LHCN-M2 (cell line): ENCODE data around the gene HOXA11. TPM values are rescaled to one million over a fixed set of nuclear protein-coding genes. Genes with fewer than 3 reads are reported as not detected.

Experiments
- DNase-seq: peaks from one replicate; pipeline ENCODE4 v3.0.0-alpha.2; 2012; ENCODE audit warnings: low read depth
- polyA plus RNA-seq: library from polyadenylated mRNA; unstranded; fragments of >200 nt; gene quantifications from one replicate; pipeline ENCODE4 v1.2.1, GENCODE V29; 2012; ENCODE audit warnings: missing spikeins
- total RNA-seq: library from RNA; depleted of rRNA; stranded (reverse); fragments of >200 nt; gene quantifications from 2 replicates; pipeline ENCODE4 v1.2.3, GENCODE V29; 2014; rRNA removed

The HOXA11 gene
- 3.9 and 4.0 TPM in 2 replicates for total RNA-seq
- 0.94 TPM for polyA plus RNA-seq

GRCh38 chr7:27185013-27185853 is at the start of gene HOXA11:
Gene HOXA11, minus strand, starts transcription at chr7:27185232. Its CDS starts 88 bp downstream, at chr7:27185144.
- DNase-seq, result peak; percentile 48

DNA sequence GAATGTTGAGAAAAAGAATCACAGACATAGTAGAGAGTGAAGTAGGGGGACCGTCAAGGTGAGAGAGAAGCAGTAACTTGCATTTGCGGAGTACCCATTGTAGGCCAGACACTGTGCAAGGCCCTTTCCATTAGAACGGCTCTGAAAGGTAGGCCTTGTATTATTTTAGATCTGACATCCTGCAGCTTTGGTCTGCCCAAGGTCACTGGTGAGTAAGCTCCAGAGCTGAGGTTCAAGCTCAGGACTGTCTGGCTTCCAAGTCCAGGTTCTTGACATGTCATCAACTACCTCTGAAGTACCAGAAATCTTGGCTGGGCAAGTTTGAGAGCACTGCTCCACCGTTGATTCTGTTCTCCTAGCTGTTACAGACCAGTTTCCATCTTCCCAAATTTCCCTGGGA is 44.4 kb upstream of the HOXA11 start:
- DNase-seq, result no peak

DNA sequence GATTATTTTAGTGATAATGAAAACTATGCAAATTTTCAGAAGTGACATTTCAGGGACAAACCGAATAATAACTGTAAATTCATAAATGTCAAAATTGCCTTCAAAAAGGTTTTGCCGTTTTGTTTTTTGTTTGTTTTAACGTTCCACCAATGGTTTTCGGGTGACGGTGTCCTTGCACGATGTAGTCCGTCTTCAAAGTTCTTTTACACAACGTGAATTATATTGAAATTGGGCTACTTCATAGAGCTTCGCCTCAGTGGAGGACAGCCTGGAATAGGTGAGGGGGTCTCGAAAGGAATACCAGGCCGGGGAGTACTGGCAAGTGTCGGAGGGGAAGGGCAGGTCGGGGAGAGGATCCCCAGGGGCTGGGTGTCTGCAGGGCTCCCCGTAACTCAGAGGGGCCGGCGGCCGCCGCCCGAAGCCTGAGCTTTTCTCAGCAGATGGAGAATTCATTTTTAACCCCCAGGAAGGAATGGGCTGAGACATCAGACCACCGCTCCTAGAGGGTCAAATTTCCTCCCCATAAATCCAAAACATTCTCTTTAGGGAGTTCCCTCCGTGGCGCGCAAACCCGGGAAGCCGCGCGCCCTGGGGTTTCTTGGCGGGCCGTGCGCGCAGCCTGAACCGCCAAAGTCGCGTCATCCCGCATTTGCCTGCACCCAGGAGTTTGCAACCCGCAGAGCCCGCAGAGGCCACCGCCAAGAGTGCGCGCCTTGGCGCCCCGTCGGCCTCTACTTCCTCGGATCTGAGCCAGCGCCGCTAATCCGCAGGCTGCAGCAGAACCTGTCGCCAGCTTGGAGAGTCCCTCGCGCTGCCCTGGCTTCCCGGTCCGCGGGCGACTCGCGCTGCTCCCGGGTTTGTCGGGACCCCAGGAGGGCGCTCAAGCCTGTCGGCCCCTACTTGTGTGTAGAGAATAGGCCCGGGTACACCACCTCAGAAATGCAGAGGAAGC is 40.2 kb upstream of the HOXA11 start:
- no peak for DNase-seq

DNA sequence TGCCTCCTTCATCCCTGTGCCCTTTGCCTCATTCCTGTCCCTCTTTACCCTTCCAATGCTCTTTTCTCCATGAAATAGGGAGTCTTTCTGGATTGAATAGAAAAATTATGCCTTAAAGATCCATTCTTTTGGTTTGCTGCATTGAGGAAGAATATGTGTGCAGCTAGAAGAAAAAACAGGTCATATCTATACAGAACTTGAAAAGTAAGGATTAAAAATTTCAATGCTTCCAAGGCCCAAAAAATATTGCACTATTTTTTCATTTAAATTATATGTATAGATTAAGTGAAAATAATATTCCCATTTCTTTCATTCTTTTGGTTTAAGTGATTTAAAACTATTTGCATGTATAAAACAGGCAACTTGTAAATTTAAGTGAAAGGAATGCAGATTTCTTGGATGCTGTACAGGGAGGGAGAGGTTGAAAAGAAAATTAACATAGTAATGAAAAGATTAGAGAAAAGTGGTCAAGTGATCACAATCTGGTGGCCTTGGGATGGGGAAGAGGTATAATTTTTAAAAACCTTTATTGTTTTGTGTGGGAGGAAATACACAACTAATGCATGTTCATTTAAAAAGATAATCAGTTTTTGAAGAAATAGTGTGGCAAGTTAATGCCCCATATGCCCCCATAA is 39.0 kb upstream of the HOXA11 start:
- no peak for DNase-seq

DNA sequence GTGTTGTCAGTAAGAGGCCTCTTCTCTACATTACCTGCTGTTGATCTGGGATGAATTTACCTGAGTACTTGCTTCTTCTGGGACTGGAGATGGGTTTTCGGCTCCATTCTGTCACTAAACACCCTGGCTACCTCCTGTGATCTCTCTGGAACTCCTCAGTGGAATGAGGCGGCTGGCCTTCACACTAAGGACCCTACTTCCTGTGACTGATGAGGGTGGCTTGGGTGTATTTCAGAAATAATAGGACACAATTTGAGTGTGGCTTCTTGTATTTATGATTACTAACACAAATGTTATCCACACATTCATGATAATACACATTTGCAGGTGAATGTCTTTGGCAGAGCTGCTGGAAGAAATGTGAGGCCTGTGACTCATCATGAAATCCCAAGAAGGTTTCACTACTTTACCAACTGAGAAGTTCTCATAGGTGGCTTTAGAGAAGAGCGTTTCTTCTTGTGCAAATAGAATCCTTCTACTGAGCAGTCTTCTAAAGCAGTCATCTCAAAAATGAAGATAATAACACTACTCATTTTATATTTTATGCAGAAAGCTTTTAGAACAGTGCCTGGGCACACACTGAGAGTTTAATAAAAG is 36.3 kb upstream of the HOXA11 start:
- no peak for DNase-seq

DNA sequence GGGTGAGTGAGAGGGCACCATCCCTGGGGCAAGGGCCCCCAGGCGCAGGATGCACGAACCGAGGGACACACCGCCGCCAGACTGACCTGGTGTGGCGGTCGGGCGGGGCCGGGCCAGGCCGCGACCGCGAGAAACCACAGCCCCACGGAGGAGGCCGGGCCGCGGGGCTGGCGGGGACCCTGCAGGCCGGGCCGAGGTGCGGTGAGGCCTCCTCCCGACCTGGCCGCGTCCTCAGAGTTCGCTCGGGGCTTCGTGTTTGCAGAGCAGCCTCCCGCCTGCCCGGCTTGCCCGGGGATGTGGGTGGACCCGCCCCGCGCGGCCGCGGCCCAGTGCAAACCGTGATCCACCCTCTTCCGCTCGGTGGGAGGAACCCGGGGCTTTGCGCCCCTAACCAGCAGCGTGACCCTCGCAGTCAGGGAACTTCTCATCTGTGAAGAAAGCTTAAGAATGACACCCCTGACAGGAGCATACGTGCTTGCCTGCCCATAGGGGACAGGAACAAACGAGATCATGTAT is 35.5 kb upstream of the HOXA11 start:
- no peak for DNase-seq

DNA sequence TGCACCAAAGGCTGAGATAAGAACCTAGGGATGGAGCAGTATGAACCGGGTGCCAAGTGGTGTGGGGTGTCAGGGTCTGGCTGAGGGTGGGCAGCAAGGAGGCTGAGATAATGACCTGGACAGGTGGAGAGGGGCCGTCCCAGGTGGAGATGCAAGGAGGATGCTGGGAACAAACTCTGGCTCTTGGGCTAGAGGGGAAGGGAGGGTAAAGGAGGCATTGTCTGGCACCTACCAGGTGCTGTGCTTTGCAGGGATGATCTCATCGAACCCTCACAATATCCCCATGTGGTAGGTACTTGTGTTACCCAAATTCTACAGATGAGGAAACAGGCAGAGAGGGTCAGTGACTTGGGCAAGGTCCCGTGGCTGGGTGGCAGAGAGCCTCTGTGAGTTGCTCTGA is 34.8 kb upstream of the HOXA11 start:
- DNase-seq, result no peak

DNA sequence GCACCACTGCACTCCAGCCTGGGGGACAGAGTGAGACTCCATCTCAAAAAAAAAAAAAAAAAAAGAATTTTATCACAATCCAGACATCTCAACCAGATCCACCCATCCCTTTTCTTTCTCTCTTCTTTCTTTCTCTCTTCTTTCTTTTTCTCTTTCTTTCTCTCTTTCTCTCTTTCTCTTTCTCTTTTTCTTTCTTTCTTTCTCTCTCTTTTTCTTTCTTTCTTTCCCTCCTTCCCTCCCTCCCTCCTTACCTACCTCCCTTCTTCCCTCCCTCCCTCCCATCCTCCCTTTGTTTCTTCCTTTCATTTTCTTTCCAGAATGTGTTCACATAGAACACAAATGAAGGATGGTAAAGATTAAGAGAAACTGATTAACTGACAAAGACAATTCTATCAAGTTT is 32.9 kb upstream of the HOXA11 start:
- no peak for DNase-seq

- DNase-seq, result no peak
Measured at GRCh38 chr7:27215356-27215755, 30.3 kb upstream of the HOXA11 start.

GRCh38 chr7:27214239-27214950 is 29.4 kb upstream of the HOXA11 start:
- DNase-seq, result no peak

DNA sequence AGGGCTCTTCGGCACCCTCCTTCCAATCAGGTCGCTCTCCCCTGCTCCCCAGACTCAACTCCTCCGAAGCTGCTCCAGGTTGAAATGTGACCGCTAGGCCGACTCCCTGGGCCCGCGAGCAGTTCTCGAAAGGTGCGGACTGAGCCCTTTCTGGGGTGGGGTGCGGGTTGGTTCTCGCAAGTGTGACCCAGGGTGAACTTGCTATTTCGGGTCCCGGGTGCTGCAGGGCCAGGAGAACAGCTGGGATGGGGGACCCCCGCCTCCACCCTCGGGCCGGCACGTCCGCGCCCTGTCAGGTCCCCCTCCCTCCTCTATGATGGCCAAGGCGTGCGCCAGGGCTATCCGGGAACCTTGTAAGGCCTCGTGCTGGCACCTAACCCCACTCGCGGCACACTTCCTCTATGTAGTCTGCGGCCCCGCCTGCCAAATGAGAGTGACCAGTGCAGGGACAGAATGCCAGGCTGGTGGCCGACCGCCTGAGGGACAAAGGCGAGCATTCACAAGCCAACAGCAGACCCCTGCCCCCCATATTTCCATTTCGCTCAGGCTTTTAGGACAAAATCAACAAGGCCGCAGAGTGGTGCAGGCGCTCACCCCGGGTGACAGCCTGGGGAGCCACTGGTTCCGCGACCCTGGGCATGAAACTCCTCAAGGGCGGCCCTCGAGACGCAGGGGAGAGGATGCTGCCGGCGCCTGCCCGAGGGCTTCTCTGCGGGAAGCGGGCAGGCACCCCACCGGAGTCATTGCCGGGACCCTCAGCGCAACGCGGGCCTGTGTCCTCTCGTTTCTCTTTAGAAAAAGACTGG is 28.6 kb upstream of the HOXA11 start:
- DNase-seq, result no peak

GRCh38 chr7:27212497-27213432 is 27.7 kb upstream of the HOXA11 start:
- no peak for DNase-seq

- no peak for DNase-seq
Measured at GRCh38 chr7:27211764-27212204, 26.8 kb upstream of the HOXA11 start.

GRCh38 chr7:27211084-27211446 is 26.0 kb upstream of the HOXA11 start:
- no peak for DNase-seq

DNA sequence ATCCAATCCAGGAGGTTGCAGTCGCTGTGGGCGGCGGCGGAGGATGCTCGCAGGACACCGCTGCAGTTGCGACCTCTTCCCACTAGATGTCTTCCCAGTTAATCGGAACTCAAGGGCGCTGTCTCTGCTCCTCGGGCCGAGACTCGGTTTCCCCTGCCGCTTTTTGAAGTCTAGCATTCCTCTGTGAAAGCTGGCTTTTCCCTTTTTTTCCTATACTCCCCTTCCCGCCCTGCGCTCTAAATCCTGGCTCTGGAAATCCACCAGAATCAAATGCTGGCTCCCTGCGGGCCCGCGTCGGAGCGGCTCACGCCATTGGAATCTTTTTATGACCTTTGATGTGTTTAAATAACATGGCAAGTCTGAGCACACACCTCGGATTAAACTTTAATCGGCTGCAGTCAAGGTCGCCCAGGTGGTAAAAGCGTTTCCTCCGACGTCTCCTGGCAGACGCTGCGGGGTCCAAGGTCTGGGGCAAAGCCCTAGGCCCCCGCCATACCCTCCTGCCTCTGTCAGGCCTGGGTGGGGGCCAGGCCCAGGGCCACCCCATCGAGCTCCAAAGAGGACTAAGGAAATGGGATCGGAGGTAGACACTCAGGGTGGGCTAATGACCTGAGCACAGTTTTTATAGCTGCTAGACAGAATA is 25.5 kb upstream of the HOXA11 start:
- DNase-seq, result no peak

- DNase-seq, result no peak
Measured at GRCh38 chr7:27209933-27210440, 25.0 kb upstream of the HOXA11 start.

- no peak for DNase-seq
Measured at GRCh38 chr7:27208998-27209397, 24.0 kb upstream of the HOXA11 start.
